PC-9 (cell line): ENCODE data around the gene CNTN5. TPM values are rescaled to one million over a fixed set of nuclear protein-coding genes. Genes with fewer than 3 reads are reported as not detected.

Experiments used
- BruUV-seq: library from RNA; stranded (reverse); fragments of 400-500 nt; replicated peaks from 2 replicates; lab custom pipeline; 2021; lab: Mats Ljungman, UMichigan
- CTCF ChIA-PET: fragments of 300-600 bp; sonication (Branson Sonifier 250); formaldehyde crosslinking; loops from one replicate; lab custom pipeline; 2022; ENCODE audit warnings: antibody characterized with exemption; lab: Charles Lee
- POLR2A ChIA-PET: fragments of 300-600 bp; sonication (Branson Sonifier 250); formaldehyde crosslinking; loops from one replicate; lab custom pipeline; 2022; ENCODE audit warnings: antibody characterized with exemption; ENCODE audit not compliant: unreplicated experiment; lab: Charles Lee
- DNase-seq, 2 experiments: peaks; one replicate each; pipeline versions ENCODE4 v3.0.0 to v3.0.0-alpha.2; 2015 to 2022; ENCODE audit warnings: mixed read lengths in 1 of 2
- H2AFZ ChIP-seq: fragments of 200-600 bp; sonication (generic); 2 replicates; pipeline ENCODE4 v1.8.1; 2017; ENCODE audit warnings: antibody characterized with exemption
- H3F3A ChIP-seq: fragments of 200-600 bp; sonication (generic); 2 replicates; pipeline ENCODE4 v1.8.1; 2017; ENCODE audit warnings: antibody characterized with exemption, mild to moderate bottlenecking, low read depth; ENCODE audit not compliant: insufficient read depth
- H3K27ac ChIP-seq: fragments of 200-600 bp; sonication (generic); 2 replicates; pipeline ENCODE4 v1.6.1; 2016; ENCODE audit warnings: mixed run types
- H3K27me3 ChIP-seq: fragments of 200-600 bp; sonication (generic); 2 replicates; pipeline ENCODE4 v1.6.1; 2016; ENCODE audit warnings: low read depth, mixed run types; ENCODE audit not compliant: insufficient read depth
- H3K36me3 ChIP-seq: fragments of 200-600 bp; sonication (generic); 2 replicates; pipeline ENCODE4 v1.6.1; 2016; ENCODE audit warnings: low read depth, mixed run types
- H3K4me1 ChIP-seq: fragments of 200-600 bp; sonication (generic); replicated peaks from 2 replicates; pipeline ENCODE4 v1.6.1; 2016; ENCODE audit warnings: mixed run types; ENCODE audit not compliant: insufficient read depth
- H3K4me2 ChIP-seq: fragments of 200-600 bp; sonication (generic); 2 replicates; pipeline ENCODE4 v1.6.1; 2017; ENCODE audit warnings: mixed run types
- H3K4me3 ChIP-seq: fragments of 200-600 bp; sonication (generic); 2 replicates; pipeline ENCODE4 v1.6.1; 2016; ENCODE audit warnings: mixed run types
- H3K79me2 ChIP-seq: fragments of 200-600 bp; sonication (generic); 2 replicates; pipeline ENCODE4 v1.6.1; 2017; ENCODE audit warnings: low read depth, mixed run types
- H3K9me2 ChIP-seq: fragments of 200-600 bp; sonication (generic); 2 replicates; pipeline ENCODE4 v1.8.1; 2017; ENCODE audit warnings: mild to moderate bottlenecking; ENCODE audit not compliant: insufficient read depth
- H3K9me3 ChIP-seq: fragments of 200-600 bp; sonication (generic); 2 replicates; pipeline ENCODE4 v1.8.1; 2016; ENCODE audit warnings: low read depth; ENCODE audit not compliant: insufficient read depth
- H4K20me1 ChIP-seq: fragments of 200-600 bp; sonication (generic); 2 replicates; pipeline ENCODE4 v1.8.1; 2017; ENCODE audit not compliant: insufficient read depth
- CTCF ChIP-seq: fragments of 200-600 bp; sonication (generic); conservative IDR thresholded peaks from 2 replicates; pipeline ENCODE4 v1.6.1; 2017; ENCODE audit warnings: mixed run types, antibody characterized with exemption, mild to moderate bottlenecking, moderate library complexity
- EZH2 ChIP-seq: fragments of 200-600 bp; sonication (generic); IDR thresholded peaks from 2 replicates; pipeline ENCODE4 v1.8.0; 2017; ENCODE audit warnings: antibody characterized with exemption, low read depth
- intact Hi-C: fragments of 100-400 bp; cut with micrococcal nuclease; formaldehyde crosslinking; loops from one replicate; pipeline ENCODE4 v1.10.0; 2022; ENCODE audit not compliant: unreplicated experiment
- total RNA-seq: library from RNA; stranded (reverse); gene quantifications from 2 replicates; pipeline ENCODE4 v1.2.3, GENCODE V29; 2021

Gene CNTN5
- total RNA-seq, 1 experiment from 2014 or later: not detected

GRCh38 chr11:100095809-100096208 lies 1075.1 kb downstream of the CNTN5 start:
- no peaks in the 10 kb centered on the region for H3K9me3 ChIP-seq
- H3K27ac ChIP-seq: no peak overlapping the region
- ChIA-PET POLR2A (no interaction called here), CTCF (no interaction called here)
- TF ChIP-seq CTCF (no peak), EZH2 (no peak)
- BruUV-seq: no TSS peak
- no peaks in the 10 kb centered on the region for H3K4me1 ChIP-seq
- no peak overlapping the region for H3K4me2 ChIP-seq
- no peaks in the 10 kb centered on the region for H3K79me2 ChIP-seq
- no peaks in the 10 kb centered on the region for H3K36me3 ChIP-seq
- DNase-seq: no peak
- intact Hi-C loops: no loop called here
- H3K27me3 ChIP-seq: no peaks in the 10 kb centered on the region
- H3F3A ChIP-seq: no peaks in the 10 kb centered on the region
- H3K9me2 ChIP-seq: no peaks in the 10 kb centered on the region
- no peak overlapping the region for H3K4me3 ChIP-seq
- no peaks in the 10 kb centered on the region; the same call in 1 of the 2 replicates for H4K20me1 ChIP-seq
- no peak overlapping the region for H2AFZ ChIP-seq

GRCh38 chr11:100098560-100098959 lies 1077.8 kb downstream of the CNTN5 start:
- ChIA-PET CTCF (no interaction called here), POLR2A (no interaction called here)
- Histone ChIP-seq H4K20me1 (no peaks in the 10 kb centered on the region; the same call in 1 of the 2 replicates), H3K79me2 (no peaks in the 10 kb centered on the region), H3K9me2 (no peaks in the 10 kb centered on the region), H3K4me2 (no peak overlapping the region), H3K4me3 (no peak overlapping the region), H3K9me3 (no peaks in the 10 kb centered on the region), H3K4me1 (no peaks in the 10 kb centered on the region), H3K36me3 (no peaks in the 10 kb centered on the region), H2AFZ (no peak overlapping the region), H3F3A (no peaks in the 10 kb centered on the region), H3K27me3 (no peaks in the 10 kb centered on the region), H3K27ac (no peak overlapping the region)
- BruUV-seq: no TSS peak
- TF ChIP-seq EZH2: no peak
- no peak for TF ChIP-seq CTCF
- DNase-seq: no peak
- intact Hi-C loops: no loop called here

GRCh38 chr11:100105255-100105981 lies 1084.7 kb downstream of the CNTN5 start:
- H3K36me3 ChIP-seq: no peaks in the 10 kb centered on the region
- H3K4me1 ChIP-seq: no peaks in the 10 kb centered on the region
- DNase-seq: no peak
- no peak overlapping the region for H3K27ac ChIP-seq
- POLR2A ChIA-PET: no interaction called here
- TF ChIP-seq CTCF: no peak
- TF ChIP-seq EZH2: no peak
- CTCF ChIA-PET: no interaction called here
- H4K20me1 ChIP-seq: no peaks in the 10 kb centered on the region
- no peak overlapping the region for H3K4me2 ChIP-seq
- no peak overlapping the region for H3K4me3 ChIP-seq
- no peaks in the 10 kb centered on the region for H3K27me3 ChIP-seq
- no peaks in the 10 kb centered on the region for H3K79me2 ChIP-seq
- no peaks in the 10 kb centered on the region for H3F3A ChIP-seq
- intact Hi-C loops: no loop called here
- no peaks in the 10 kb centered on the region for H3K9me3 ChIP-seq
- H3K9me2 ChIP-seq: peaks cover 4% of the 10 kb centered on the region; the same call in 1 of the 2 replicates
- BruUV-seq: no TSS peak
- H2AFZ ChIP-seq: no peak overlapping the region
